Testis (tissue), 3 donors: ENCODE measurements around the gene TRIM14. TPM values are rescaled to one million over a fixed set of nuclear protein-coding genes. Genes with fewer than 3 reads are reported as not detected.

Source experiments
- DNase-seq: peaks from one replicate; pipeline ENCODE4 v3.0.0-alpha.2; 2019
- H3K27ac ChIP-seq, 2 donors: fragments of 200-600 bp; sonication (generic); one replicate each; pipeline ENCODE4 v1.5.1; 2019
- H3K27me3 ChIP-seq: fragments of 200-600 bp; sonication (generic); one replicate; pipeline ENCODE4 v1.5.1; 2019
- H3K36me3 ChIP-seq: fragments of 200-600 bp; sonication (generic); one replicate; pipeline ENCODE4 v1.5.1; 2017; ENCODE audit warnings: low read depth; ENCODE audit errors: missing control alignments
- H3K4me1 ChIP-seq: fragments of 200-600 bp; sonication (generic); one replicate; pipeline ENCODE4 v1.5.1; 2019
- H3K4me3 ChIP-seq, 2 donors: fragments of 200-600 bp; sonication (generic); one replicate each; pipeline ENCODE4 v1.5.1; 2017 to 2019
- H3K9me3 ChIP-seq: fragments of 200-600 bp; sonication (generic); one replicate; pipeline ENCODE4 v1.5.1; 2017
- CTCF ChIP-seq, 3 experiments: fragments of 450-650 bp in 2 of 3; fragments of 200-600 bp in 1 of 3; sonication (generic) in 1 of 3; IDR thresholded peaks; one replicate each; pipeline ENCODE4 v1.5.1; 2016 to 2019; ENCODE audit warnings: antibody characterized with exemption in 3 of 3, mild to moderate bottlenecking in 2 of 3, moderate library complexity in 1 of 3
- POLR2A ChIP-seq: fragments of 450-650 bp; IDR thresholded peaks from one replicate; pipeline ENCODE4 v1.6.1; 2017; ENCODE audit warnings: antibody characterized with exemption, mild to moderate bottlenecking, moderate library complexity
- WGBS, 2 donors: methylation state at CpG; one replicate each; pipeline ENCODE4 v1.1.5; 2018; 5-methylcytosine and 5-hydroxymethylcytosine counted together
- intact Hi-C: fragments of 100-400 bp; cut with DNase I; formaldehyde crosslinking; loops from one replicate; pipeline ENCODE4 v1.15.1; 2023; ENCODE audit warnings: low total_unique reads
- polyA plus RNA-seq: library from polyadenylated mRNA; stranded (reverse); fragments of 350-450 nt; fragmentation: Illumina TruSeq; extraction: RNeasy Lipid Tissue Mini Kit (QIAGEN cat#74804); gene quantifications from one replicate; pipeline ENCODE4 v1.2.3, GENCODE V29; 2014; ENCODE audit warnings: low read depth, low replicate concordance; ENCODE audit not compliant: insufficient read depth
- total RNA-seq, 2 donors: library from RNA; depleted of rRNA; stranded (reverse); fragments of >200 nt; gene quantifications; one replicate each; pipeline ENCODE4 v1.2.3, GENCODE V29; 2016

TRIM14 gene
- total and polyA plus RNA-seq, 3 donors from 2014 or later, result 17.3 to 21.3 (median 19.6) TPM

- H3K27me3 ChIP-seq, result no peaks in the 10 kb centered on the region
- 84 to 95% methylated on average over 3 to 8 of the region's 8 CpGs for WGBS, 2 donors
These were observed 24.0 kb upstream of the TRIM14 start for GRCh38 chr9:98142925-98143481.

GRCh38 chr9:98142182-98142907, 23.3 kb upstream of the TRIM14 start:
- Histone ChIP-seq H3K27me3 (no peaks in the 10 kb centered on the region), H3K4me1 (peaks cover 3% of the 10 kb centered on the region), H3K9me3 (no peaks in the 10 kb centered on the region), H3K36me3 (no peaks in the 10 kb centered on the region), H3K27ac (peak overlapping the region in 1 of 2 donors; percentile 14), H3K4me3 (no peak overlapping the region)
- 78 to 81% methylated on average over 9 to 13 of the region's 13 CpGs for WGBS, 2 donors
- DNase-seq, result peak; percentile 50
- intact Hi-C loops, result no loop called here
- TF ChIP-seq CTCF (IDR thresholded peaks at IDR 0.05) (no peak), POLR2A (no peak)

More at GRCh38 chr9:98142925-98143481, 24.0 kb upstream of the TRIM14 start:
- TF ChIP-seq CTCF (IDR thresholded peaks at IDR 0.05) (no peak), POLR2A (no peak)
- intact Hi-C loops, result no loop called here
- H3K4me3 ChIP-seq, result no peak overlapping the region
- no peaks in the 10 kb centered on the region for H3K36me3 ChIP-seq
- peak overlapping the region in 1 of 2 donors; percentile 14 for H3K27ac ChIP-seq
- peaks cover 3% of the 10 kb centered on the region for H3K4me1 ChIP-seq
- no peaks in the 10 kb centered on the region for H3K9me3 ChIP-seq
- DNase-seq, result no peak

- intact Hi-C loops, result no loop called here
- peaks cover 3% of the 10 kb centered on the region for H3K4me1 ChIP-seq
- no peaks in the 10 kb centered on the region for H3K36me3 ChIP-seq
- DNase-seq, result no peak
- no peaks in the 10 kb centered on the region for H3K27me3 ChIP-seq
- no peak overlapping the region for H3K27ac ChIP-seq
- no peaks in the 10 kb centered on the region for H3K9me3 ChIP-seq
- WGBS, 2 donors, result 87 to 93% methylated on average over 5 of the region's 5 CpGs
- no peak overlapping the region for H3K4me3 ChIP-seq
- no peak for TF ChIP-seq POLR2A
These were observed 21.5 kb upstream of the TRIM14 start for GRCh38 chr9:98140503-98140902.

GRCh38 chr9:98136489-98136888, 17.5 kb upstream of the TRIM14 start:
- intact Hi-C loops, result no loop called here
- Histone ChIP-seq H3K27me3 (no peaks in the 10 kb centered on the region), H3K9me3 (no peaks in the 10 kb centered on the region), H3K36me3 (no peaks in the 10 kb centered on the region), H3K27ac (no peak overlapping the region), H3K4me1 (no peaks in the 10 kb centered on the region), H3K4me3 (no peak overlapping the region)
- TF ChIP-seq CTCF (IDR thresholded peaks at IDR 0.05), result no peak
- TF ChIP-seq POLR2A, result no peak
- no peak for DNase-seq

- WGBS, 2 donors, result 83 to 87% methylated on average over 6 to 7 of the region's 7 CpGs
- no peak for DNase-seq
- TF ChIP-seq POLR2A, result no peak
- no peak for TF ChIP-seq CTCF (IDR thresholded peaks at IDR 0.05)
- Histone ChIP-seq H3K4me1 (no peaks in the 10 kb centered on the region), H3K9me3 (no peaks in the 10 kb centered on the region), H3K4me3 (no peak overlapping the region), H3K36me3 (no peaks in the 10 kb centered on the region), H3K27me3 (no peaks in the 10 kb centered on the region), H3K27ac (no peak overlapping the region)
- intact Hi-C loops, result no loop called here
These were observed 16.9 kb upstream of the TRIM14 start for GRCh38 chr9:98135938-98136337.
